ENCODE data around the gene LRIG1.

Gene LRIG1

DNA sequence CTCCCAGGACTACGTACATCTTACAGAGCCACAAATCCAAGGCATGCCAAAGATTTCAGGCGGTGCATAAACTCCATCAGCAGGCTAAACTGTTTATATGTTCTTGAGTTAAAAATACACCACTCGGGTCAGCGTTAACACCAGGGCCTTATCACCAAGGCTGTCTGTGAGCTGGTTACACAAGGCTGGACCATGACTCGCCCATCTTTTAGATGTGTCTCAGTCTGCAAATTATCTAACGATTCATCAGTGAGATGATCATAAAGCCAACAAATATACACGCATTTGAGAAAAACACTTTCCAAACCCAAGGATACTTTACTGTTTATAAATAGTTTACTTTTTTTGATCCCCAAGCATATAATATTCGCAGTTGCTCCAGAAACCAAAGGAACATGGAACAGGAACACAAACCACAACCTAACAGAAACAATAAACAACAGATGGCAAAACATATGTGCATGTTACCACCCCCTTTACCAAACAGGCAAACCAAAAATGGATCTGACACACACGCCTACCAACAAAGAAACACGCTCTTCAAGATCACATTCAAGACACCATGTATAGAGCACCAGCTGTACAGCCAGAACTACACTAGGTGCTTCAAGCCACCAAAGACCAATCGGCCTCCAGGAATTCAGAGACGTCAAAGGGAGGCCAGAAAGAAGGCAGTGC is 15.4 kb downstream of the LRIG1 start:
- DNase-seq, result no peak

DNA sequence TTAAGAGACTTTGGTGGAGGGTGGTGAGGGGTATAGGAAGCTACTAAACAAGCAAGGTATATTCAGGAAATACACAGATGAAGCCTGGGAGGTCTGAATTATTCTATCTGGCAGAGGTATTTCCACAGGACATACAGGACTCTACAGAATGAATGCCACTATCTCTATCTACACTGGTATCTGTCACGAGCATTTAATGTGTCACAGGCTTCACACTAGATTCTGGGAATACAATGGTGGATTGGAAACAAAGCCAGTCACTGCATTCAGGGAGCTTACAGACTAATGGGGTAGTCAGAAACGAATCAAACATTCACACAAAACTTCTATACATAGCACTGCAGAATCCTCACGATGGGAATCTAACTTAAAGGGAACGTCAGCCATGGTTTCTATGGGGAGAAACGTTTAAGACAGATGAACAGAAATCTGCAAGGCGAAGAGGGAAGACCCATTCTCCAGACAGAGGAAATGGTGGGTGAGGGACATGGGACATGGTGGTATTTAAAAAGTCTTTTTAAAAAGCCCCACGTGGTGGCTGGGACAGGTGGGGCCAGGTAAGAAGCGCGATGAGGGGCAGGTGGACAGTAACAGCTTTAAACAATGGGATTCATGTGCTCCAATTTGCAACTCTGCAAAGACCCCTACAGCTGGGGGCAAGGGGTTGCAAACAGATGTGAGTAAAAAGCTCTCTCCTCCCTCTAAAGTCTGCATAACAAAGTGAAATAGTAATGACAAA is 16.5 kb downstream of the LRIG1 start:
- no peak for DNase-seq

DNA sequence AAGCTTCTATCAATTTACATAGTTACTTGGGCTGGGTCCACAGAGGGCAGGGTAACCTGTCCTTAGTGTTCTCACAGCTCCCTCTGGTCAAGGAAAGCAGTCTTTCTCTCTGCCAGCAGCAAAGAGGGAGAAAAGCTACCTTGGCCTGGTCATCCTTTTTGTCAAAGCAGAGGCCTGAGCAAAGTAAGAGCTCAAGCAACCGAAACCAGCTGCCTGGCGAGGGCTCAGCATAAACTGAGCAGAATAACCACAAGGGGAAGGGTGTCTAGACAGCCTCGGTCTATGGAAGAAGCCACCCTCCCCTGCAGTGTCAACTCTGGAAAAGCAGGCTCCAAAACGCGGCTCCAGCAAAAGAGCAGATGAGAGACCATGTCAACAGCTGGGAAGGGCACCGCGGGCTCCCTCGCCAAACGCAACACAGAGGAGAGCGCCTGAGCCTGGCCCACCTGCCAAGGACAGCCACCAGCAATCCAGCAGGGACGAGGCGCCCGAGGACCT is 17.4 kb downstream of the LRIG1 start:
- no peak for DNase-seq

DNA sequence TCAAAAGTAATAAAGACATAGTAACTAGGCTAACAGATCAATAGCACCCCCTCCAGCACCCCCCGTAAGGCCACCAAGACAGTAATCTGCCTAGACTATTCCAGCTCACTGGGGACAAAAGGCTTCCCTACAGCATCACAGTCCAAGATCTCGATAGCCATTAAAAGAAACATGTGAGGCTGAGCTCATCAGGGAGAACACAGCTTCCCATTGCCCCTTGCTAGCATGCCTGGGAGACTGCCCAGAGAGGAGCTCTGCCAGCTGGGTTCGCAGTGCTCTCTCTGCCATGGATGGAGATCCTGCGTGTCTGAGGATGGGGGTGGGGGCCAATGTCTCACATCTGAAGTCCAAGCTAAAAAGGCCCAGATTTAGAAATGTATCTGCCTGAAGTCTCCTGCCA is 17.8 kb downstream of the LRIG1 start:
- no peak for DNase-seq

DNA sequence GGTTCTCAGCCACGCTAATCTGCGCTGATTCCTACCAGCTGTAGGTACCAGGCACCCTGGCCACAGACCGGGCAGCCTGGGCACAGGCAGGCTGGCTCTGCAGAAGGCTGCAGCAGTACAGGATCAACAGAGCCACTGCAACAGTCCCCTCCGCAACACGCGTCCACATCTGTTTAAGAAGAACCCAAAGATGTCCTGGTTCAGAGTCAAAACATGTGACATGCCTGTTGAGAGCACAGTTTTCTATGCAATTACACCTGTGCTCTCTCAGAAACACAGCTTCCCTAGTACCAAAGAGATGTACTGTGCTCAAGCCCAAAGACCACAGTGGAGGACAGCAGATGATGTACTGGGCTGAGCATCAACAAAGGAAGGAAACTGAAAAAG is 18.8 kb downstream of the LRIG1 start:
- no peak for DNase-seq

DNA sequence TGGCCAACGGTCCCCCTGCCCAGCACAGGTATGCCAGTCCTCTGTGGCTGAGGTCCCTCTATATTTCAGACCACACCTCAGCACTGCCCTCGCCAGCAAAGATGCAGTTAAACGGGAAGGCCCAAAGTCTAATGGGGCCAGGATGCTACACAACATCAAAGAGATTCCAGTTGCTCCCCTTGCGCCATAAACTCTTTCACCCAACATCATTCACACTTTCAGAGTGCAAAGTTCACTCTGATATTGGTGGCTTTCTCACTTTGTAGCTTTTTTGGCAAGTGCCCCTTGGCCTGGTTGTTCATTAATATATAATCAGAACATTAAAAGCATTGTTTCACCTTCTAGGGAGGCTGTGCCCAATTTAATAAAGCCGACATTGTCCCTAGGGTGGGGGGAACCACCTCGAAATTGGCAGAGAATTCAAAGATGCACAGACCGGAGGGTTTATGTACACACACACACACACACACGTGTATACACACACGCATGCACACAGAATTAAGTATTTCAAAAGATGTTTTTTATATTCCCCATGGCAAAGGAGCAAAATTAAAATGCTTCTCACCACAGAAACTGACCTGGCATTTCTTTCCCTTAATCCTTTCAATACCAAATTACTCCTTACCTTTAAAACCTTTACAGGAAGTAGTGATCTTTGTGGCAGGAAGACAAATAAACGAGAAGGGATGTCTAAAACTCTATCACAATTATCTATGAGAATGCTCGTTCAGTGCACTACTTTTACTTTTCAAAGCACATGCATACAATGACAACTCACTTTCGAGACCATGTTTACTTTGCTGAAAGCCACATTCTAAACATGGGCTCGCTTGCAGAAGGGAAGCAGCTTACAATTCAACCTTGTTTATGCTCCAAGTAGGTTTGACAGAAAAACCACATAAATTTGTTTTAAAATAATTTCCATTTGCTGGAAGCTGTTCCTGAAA is 19.5 kb downstream of the LRIG1 start:
- DNase-seq, result no peak

DNA sequence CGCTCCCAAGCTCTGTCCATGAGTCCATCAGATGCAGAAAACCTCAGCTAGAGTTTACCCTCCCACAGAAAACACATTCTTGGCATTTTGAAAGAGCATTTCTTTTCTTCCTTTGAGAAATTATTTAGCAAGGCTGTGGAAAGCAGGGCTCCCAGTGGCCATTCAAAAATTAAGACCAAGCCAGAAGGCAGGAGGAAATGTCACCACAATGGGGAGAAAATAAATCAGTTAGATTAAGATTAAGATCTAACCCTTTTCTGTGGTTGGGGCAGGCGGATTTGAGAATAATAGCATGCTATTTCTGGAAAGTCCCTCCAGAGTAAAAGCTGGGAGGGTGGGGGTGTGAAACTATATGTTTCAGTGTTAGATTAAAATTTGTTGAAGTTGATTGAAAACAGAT is 20.2 kb downstream of the LRIG1 start:
- no peak for DNase-seq

DNA sequence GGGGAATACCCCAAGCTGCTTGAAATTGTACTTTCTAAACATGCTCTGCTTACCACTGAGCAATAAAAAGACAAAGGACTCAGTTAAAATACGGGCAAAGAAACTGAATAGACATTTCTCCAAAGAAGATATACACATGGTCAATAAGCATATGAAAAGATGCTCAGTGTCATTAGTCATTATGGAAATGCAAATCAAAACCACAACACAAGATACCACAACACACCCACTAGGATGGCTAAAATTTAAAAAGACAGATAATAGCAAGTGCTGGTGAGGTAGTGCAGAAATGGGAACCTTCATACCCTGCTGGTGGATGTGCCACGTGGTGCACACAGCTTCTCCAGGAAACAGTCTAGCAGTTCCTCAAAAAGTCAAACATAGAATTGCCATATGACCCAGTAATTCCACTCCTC is 21.3 kb downstream of the LRIG1 start:
- DNase-seq, result no peak

DNA sequence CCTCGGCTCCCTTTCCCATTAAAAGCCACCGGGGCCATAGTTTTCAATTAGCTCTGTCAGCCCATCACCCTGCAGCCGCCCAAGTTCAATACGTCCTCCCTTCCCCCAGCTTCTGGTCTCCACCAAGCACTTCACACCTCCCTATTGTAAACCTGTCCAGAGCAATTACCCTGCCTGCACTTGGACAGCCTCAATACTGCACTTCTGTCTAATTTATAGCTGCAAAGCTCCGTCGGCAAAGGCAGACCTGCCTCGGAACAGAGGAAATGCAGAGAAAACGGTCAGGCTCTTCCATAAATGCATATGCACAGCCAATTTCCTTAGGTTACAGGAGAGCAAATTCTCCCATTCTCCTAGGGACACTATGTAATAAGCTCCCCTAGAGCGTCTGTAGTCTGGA is 21.9 kb downstream of the LRIG1 start:
- no peak for DNase-seq

DNA sequence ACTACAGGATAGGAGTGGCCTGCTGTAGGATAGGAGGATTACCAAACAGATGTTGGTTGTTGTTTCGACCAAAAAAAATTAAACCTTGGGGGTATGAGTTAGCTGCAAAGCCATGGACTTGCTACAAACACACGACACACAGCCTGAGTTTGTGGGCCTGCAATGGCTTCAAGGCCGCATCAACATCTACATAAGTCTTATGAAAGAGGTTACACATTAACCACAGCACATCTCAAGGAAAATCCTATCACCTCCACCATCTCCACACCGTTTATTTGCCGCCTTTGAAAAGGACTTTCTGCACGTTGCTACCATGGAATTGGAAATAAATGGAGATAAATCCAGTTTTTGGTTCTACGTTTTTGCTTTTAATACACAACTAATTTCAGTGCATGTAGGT is 23.0 kb downstream of the LRIG1 start:
- no peak for DNase-seq

DNA sequence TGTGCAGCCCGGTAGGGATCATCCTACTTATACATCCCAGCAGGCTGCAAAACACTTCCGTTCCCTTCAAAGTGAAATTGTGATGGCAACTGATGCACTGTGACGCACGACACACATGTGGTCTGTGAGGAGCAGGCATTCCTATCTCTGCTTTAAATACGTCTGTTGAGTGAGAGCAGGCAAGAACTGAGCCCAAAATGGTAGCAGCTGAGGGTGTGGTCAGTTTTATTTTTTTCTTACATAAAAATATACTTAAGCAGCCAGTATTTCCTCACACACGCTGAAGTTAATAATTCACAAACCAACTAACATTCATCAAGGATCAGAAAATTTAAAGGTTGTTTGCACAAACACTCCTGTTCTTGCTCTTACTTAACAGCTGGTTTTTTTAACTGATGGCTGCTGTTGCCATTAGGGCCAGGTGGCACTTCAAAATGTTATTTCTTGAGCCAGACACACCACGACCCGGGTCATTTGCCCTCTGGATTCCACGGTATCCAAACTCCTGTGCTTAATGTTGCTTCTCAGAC is 23.9 kb downstream of the LRIG1 start:
- no peak for DNase-seq

DNA sequence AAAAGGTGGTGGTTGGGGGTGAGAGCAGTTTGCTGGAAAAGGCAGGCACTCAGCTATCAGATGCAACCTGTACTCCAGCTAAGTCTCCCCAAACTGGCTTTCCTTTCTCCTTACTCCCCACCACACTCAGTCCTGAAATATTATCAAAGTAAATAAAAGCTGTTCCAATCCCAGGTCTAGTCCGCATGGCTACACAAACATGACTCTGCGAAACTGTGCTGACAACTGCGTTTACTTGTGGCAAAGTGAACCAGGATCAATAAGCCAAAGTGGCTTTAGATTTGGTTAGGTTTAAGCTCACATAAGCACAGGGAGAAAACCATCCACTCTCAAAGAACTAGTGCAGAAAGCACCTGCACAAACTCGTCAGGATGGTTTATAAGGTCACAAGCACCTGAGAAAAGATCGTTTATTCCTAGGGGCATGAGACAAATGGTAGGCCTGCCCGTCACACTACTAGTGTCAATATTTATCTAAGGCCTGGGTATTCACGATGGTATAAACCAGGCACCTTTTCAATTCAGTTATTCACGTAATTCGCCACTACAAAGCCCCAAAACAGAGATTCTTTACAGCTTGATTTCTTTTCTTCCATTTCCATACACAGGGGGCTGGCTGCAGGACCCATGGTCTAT is 25.3 kb downstream of the LRIG1 start:
- no peak for DNase-seq

DNA sequence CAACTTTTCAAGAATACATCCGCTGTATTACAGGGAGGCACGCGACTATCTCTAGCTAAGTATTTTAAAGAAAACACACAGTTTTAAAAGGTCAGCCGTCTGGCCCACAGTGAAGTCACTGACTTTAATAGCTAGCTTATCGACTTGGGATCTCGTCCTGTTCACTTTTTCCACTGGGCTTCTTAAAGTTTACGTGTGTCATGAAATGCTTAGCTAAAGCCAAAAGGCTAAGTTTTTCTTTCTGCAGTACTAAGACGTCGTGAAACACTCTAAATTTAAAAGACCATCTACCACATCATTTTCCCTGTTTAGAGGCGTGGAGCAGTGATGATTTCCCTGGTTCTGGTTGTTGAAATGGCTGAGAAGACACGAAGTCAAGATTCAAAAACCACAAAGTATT is 27.1 kb downstream of the LRIG1 start:
- DNase-seq, result no peak

DNA sequence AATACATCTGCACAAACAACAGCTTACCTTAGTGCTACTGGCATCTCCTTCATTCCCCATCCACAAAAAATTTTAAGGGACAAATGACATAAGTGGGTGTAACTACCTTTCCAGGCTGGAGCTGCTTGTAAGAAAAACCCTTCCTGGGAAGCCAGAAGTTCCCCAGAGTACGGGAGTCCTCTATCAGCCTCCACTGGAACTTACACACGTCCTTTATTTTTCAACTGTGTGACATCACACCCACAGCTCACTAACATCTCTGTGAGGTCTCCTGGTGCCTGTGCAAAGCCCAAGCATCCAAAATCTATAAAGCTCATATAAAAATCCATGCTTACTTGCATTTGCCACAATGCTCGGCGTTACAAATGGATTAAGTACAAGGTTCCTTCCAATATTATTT is 27.6 kb downstream of the LRIG1 start:
- DNase-seq, result no peak

DNA sequence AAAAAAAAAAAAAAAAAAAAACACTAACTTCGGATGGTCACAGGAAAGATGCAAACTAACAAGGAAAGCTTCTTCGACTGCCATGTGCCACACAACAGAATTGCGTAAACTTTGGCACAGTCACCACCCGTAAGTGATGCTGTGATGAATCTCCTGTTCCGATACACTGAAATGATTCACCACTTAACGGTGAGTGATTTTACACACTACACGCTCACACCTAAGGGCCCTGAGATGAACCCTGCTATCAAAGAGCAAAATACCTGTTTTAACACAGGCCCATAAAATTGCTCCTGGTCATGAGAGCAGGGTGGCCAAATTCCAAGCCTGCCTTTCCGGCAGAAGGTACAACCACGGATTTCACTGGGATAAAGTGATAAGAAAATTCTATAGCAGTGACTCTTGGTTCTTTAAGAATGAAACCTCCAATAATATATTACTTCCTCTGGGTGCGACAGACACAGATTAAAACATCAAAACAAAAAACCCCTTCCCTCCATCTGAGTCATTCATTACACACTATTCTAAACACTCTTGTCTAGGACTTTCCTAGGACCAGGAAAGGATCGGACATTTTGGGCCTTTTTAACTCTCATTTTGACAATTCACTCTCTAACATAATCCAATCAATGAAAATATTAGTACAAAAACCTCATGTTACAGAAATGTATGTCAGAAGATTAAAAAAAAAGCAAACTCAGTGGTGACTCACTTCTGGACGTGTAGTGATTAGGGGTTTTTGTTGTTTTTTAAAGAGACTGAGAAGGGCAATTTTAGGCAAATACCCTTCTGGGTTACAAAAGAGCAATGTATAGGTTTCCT is 28.3 kb downstream of the LRIG1 start:
- DNase-seq, result no peak

DNA sequence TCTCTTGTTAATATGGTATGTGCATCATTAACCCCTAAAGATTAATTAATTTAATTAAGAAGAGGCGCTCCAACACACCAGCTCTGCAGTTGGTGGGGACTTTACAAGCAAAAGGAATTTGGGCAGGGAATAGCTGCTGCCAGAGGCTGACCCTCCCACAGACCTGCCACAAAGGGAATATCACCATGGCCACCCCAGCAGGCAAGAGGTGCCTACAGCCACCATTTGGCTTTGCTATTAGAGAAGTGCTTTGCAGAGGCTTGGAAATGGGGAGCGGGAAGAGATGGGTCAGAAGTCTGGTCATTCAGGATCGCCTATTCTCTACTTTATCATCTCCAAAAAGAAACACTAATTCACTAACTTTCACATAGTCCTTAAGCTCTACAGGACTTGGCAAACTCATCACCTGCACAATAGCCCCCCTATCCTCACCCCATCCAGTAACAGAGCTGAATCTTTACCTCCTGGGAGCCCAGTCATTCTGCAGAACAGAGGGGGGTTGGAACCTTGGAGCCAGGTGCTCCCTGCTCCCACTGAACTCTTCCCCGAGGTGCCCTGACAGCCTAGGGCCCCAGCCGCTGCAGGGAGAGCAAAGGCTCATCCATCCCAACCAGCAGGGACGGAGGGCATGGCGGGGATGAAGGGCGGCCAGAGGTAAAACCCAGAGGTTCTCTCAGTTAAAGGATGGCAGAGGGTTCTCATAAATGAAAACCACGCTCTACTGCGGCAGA is 29.7 kb downstream of the LRIG1 start:
- no peak for DNase-seq

DNA sequence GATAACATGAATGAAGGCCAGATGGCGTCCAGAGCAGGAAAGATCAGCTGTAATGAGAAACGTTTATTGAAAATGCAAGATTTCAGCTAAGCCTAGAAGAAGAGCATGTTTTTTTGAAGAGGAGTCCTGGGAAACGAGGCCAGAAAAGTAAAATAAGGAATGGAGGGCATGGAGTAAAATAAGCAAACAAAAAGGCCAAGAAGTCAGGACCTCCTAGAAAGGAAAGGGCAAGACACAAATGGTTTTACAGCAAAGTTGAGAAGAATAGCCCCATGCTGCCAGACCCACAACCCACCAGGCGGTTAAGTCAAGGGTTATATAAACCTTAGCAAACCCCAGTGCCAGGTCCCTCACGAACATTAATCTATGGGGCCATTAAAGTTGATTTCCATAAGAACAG is 30.5 kb downstream of the LRIG1 start:
- DNase-seq, result no peak

DNA sequence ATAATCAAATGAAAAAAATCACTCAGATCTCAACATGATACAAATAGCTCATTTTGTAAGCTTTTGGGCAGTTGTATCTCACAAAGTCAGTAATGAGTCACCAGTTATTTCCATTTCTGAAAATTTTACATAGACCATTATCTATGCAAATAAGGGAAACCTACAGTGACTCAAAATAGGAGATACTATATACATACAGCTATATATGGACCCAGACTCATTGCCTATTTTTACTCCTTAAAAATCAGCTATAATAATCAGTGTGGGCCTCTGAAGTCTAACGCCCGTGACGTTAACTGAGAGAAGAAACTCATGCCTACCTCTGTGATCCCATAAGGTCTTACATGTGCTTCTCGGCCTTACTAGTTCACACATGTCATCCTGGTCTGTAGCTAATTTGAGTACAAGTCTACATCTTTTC is 31.6 kb downstream of the LRIG1 start:
- DNase-seq, result no peak

DNA sequence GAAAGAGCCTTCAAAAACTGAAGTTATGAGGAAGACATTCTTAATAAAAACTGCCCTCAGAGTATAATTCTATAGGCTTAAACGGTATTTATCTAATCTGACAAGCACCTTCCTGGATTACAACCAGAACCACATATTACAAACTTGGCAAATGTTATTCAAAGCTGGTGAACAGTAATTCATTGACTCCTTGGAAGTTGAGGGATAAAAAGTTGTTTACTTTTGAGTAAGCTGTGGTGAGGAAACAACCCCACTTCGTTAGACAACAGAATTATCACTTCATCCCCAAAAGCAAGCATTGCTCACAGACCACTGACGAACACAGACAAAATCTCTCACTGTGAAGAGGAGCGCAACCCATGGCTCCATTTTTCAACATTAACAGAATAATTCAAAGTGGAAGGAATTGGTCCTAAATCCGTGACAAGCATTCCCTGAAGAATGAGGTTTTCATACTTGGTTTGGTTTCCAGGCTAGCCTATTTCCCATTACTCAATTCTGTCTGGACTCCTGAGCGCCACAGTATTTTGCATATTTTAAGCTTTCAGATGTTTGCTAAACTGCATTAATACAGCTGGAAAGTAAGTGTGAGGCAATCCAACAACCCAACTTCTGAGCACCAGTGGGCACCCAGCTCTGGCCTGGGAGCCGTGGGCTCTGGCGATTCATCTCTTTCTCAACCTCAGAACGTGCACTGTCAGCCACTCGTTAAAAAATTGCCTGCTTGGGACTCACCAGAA is 32.7 kb downstream of the LRIG1 start:
- no peak for DNase-seq

DNA sequence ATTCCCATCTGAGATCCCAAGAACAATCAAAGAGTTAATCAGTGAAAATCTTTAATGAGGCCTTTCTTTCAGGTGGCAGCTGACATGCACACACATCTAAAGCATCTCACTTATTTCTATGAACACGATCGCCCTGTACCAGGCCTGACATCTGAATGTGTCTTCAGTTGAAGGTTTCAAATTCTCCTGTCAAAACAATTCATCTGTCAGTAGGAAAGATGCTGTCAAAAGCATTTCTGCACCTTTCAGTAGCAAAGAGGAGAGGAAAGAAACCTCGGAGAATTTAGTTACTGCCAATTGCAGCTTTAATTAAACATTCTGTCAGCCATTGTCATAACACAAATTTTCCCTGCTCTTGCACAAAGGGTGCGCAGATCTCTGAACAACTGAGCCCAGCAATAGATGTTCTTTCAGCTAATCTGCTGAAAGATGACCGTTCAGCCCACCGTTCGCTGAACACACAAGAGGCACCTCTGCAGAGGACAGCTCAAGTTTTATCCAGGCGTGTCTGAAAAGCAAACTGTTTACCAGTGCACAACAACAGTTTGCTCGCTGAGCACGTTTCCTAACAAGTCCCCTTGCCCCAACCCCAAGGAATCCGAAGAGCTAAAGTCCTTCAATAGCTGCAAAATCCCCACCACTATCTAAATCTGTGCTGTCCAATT is 34.1 kb downstream of the LRIG1 start:
- DNase-seq, result peak; percentile 51

Measured in DMS79 treated with DMSO at 0.1 percent for 48 hours (cell line).